ENCODE measurements around the gene EXOC6B.

DNA sequence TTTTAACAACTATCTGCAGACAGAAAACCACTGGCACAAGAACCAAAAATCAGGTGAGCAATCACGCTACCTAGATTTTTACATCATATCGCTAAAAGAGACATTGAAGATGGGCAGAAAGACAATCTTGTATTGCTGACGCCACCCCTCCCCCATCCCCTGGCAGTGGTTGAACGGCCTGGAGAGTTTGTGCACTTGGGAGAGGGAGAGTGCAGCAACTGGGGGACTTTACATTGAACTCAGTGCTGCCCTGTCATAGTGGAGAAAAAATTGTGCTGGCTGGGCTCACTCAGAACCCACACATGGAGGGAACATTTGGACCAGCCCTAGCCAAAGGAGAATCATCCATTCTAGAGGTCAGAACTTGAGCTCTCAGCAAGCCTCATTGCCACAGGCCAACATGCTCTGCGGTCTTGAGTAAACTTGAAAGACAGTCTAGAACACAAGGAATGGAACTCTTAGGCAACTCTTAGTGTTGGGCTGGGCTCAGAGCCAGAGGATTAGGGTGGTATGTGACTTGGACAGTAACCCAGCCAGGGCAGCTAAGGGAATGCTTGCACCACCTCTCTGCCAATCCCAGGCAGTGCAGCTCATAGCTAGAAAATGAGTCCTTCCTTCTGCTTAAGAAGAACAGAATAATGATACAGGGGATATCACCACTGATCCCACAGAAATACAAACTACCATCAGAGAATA, 458.2 kb downstream of the EXOC6B start:
- TF ChIP-seq, protein P1, sequence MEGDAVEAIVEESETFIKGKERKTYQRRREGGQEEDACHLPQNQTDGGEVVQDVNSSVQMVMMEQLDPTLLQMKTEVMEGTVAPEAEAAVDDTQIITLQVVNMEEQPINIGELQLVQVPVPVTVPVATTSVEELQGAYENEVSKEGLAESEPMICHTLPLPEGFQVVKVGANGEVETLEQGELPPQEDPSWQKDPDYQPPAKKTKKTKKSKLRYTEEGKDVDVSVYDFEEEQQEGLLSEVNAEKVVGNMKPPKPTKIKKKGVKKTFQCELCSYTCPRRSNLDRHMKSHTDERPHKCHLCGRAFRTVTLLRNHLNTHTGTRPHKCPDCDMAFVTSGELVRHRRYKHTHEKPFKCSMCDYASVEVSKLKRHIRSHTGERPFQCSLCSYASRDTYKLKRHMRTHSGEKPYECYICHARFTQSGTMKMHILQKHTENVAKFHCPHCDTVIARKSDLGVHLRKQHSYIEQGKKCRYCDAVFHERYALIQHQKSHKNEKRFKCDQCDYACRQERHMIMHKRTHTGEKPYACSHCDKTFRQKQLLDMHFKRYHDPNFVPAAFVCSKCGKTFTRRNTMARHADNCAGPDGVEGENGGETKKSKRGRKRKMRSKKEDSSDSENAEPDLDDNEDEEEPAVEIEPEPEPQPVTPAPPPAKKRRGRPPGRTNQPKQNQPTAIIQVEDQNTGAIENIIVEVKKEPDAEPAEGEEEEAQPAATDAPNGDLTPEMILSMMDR (IDR thresholded peaks at IDR 0.05; ENCODE audit: low read depth, low read length): no peak
- TF ChIP-seq EZH2phosphoT487 (IDR thresholded peaks at IDR 0.05; ENCODE audit: low read depth): no peak
